ENCODE results near the gene RHOA. TPM values are rescaled to one million over a fixed set of nuclear protein-coding genes. Genes with fewer than 3 reads are reported as not detected.

RHOA gene
- total and polyA plus RNA-seq, 2 of the 8 experiments (the other 6 are each of a cell fraction or from before 2014, with no cell fraction given), result 176 to 397 TPM

GRCh38 chr3:49316696-49317457, 94.9 kb downstream of the RHOA start (continued):
- TF ChIP-seq SAP30 (IDR thresholded peaks at IDR 0.05; ENCODE audit: insufficient read depth, insufficient replicate concordance, low read length) (no peak), E2F6 (IDR thresholded peaks at IDR 0.05) (no peak), FOSL1 (IDR thresholded peaks at IDR 0.05; ENCODE audit: insufficient read depth, low read depth, low read length) (no peak), CREB1 (IDR thresholded peaks at IDR 0.05) (no peak), CTBP2 (IDR thresholded peaks at IDR 0.05; ENCODE audit: borderline replicate concordance, insufficient read depth, insufficient read length, low read length) (no peak), CBX8 (IDR thresholded peaks at IDR 0.05; ENCODE audit: borderline replicate concordance, low read depth, low read length) (no peak), JUN (IDR thresholded peaks at IDR 0.05; ENCODE audit: low read depth, low read length) (no peak), TEAD4 (IDR thresholded peaks at IDR 0.05; ENCODE audit: low read depth, low read length) (no peak)
